ENCODE data around the gene BBS9.

GRCh38 chr7:33248671-33249070 lies 119.3 kb downstream of the BBS9 start:
- TF ChIP-seq, protein P1, sequence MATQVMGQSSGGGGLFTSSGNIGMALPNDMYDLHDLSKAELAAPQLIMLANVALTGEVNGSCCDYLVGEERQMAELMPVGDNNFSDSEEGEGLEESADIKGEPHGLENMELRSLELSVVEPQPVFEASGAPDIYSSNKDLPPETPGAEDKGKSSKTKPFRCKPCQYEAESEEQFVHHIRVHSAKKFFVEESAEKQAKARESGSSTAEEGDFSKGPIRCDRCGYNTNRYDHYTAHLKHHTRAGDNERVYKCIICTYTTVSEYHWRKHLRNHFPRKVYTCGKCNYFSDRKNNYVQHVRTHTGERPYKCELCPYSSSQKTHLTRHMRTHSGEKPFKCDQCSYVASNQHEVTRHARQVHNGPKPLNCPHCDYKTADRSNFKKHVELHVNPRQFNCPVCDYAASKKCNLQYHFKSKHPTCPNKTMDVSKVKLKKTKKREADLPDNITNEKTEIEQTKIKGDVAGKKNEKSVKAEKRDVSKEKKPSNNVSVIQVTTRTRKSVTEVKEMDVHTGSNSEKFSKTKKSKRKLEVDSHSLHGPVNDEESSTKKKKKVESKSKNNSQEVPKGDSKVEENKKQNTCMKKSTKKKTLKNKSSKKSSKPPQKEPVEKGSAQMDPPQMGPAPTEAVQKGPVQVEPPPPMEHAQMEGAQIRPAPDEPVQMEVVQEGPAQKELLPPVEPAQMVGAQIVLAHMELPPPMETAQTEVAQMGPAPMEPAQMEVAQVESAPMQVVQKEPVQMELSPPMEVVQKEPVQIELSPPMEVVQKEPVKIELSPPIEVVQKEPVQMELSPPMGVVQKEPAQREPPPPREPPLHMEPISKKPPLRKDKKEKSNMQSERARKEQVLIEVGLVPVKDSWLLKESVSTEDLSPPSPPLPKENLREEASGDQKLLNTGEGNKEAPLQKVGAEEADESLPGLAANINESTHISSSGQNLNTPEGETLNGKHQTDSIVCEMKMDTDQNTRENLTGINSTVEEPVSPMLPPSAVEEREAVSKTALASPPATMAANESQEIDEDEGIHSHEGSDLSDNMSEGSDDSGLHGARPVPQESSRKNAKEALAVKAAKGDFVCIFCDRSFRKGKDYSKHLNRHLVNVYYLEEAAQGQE (IDR thresholded peaks at IDR 0.05; ENCODE audit: borderline replicate concordance), result no peak
- TF ChIP-seq, protein P1 (CRISPR knock-in tag; IDR thresholded peaks at IDR 0.05; ENCODE audit: low read depth), result no peak
- no peak for TF ChIP-seq UBTF (IDR thresholded peaks at IDR 0.05; ENCODE audit: borderline replicate concordance in 1 of 2, low read depth in 2 of 2, low read length in 2 of 2)

Measured in K562 (cell line).